CD4-positive, CD25-positive, alpha-beta regulatory T cell (primary cell): Measurements from ENCODE around the gene ANK3. TPM values are rescaled to one million over a fixed set of nuclear protein-coding genes. Genes with fewer than 3 reads are reported as not detected.
A peak's percentile ranks its signal among the peaks of the same experiment; 100 is the strongest.

Experiments used
- ATAC-seq, 2 donors: fragments of 150-1000 bp; cut with Tn5 transposase; one replicate each; pipeline ENCODE4 v1.10.0; 2021; ENCODE audit warnings: low read depth in 2 of 2, moderate number of reproducible peaks in 2 of 2, moderate library complexity in 1 of 2
- DNase-seq, 3 donors: peaks; one replicate each; pipeline versions ENCODE4 v3.0.0 to v3.0.0-alpha.2; 2012 to 2022; ENCODE audit warnings: mixed read lengths in 1 of 3
- H3K27ac ChIP-seq: one replicate; pipeline ENCODE4 v1.7.0; 2013; ENCODE audit warnings: mild to moderate bottlenecking, low read length; ENCODE audit not compliant: insufficient read depth, poor library complexity, severe bottlenecking
- H3K27me3 ChIP-seq: one replicate; pipeline ENCODE4 v1.7.0; 2013; ENCODE audit warnings: low read length; ENCODE audit not compliant: control insufficient read depth, insufficient read depth
- H3K36me3 ChIP-seq: one replicate; pipeline ENCODE4 v1.7.0; 2013; ENCODE audit warnings: mild to moderate bottlenecking, low read length, moderate library complexity; ENCODE audit not compliant: control insufficient read depth, insufficient read depth
- H3K4me1 ChIP-seq: 2 replicates; pipeline ENCODE4 v1.7.0; 2013; ENCODE audit warnings: mild to moderate bottlenecking, low read length; ENCODE audit not compliant: insufficient read depth, control insufficient read depth, poor library complexity, severe bottlenecking
- H3K4me3 ChIP-seq: one replicate; pipeline ENCODE4 v1.7.0; 2013; ENCODE audit warnings: low read depth, mild to moderate bottlenecking, low read length, moderate library complexity
- H3K9me3 ChIP-seq, 2 experiments: 1 replicate in 1 of 2; 2 replicates in 1 of 2; pipeline ENCODE4 v1.7.0; 2013; ENCODE audit warnings: low read length in 2 of 2, mild to moderate bottlenecking in 1 of 2, moderate library complexity in 1 of 2; ENCODE audit not compliant: control insufficient read depth in 2 of 2
- H3K27ac Mint-ChIP-seq, 3 donors: one replicate each; pipeline ENCODE4 v1.8.0; 2020 to 2022; ENCODE audit warnings: mild to moderate bottlenecking in 3 of 3, mixed read lengths in 3 of 3, moderate library complexity in 2 of 3
- H3K27me3 Mint-ChIP-seq: one replicate; pipeline ENCODE4 v1.8.0; 2022; ENCODE audit warnings: mild to moderate bottlenecking, mixed read lengths
- H3K36me3 Mint-ChIP-seq: one replicate; pipeline ENCODE4 v1.8.0; 2020; ENCODE audit warnings: mixed read lengths
- H3K4me1 Mint-ChIP-seq, 4 donors: one replicate each; pipeline ENCODE4 v1.8.0; 2020 to 2022; ENCODE audit warnings: mixed read lengths in 4 of 4, mild to moderate bottlenecking in 1 of 4
- H3K4me3 Mint-ChIP-seq, 4 donors: one replicate each; pipeline ENCODE4 v1.8.0; 2020 to 2022; ENCODE audit warnings: mild to moderate bottlenecking in 4 of 4, mixed read lengths in 4 of 4, moderate library complexity in 3 of 4
- H3K9me3 Mint-ChIP-seq, 7 donors: one replicate each; pipeline ENCODE4 v1.8.0; 2020 to 2022; ENCODE audit warnings: mixed read lengths in 7 of 7, mild to moderate bottlenecking in 3 of 7, moderate library complexity in 2 of 7
- polyA plus RNA-seq, 4 donors: library from polyadenylated mRNA; unstranded; fragments of 300-500 nt; fragmentation: Illumina TruSeq; gene quantifications; one replicate each; pipeline ENCODE4 v1.2.3, GENCODE V29; 2021
- total RNA-seq: library from RNA; stranded (reverse); gene quantifications from one replicate; pipeline ENCODE4 v1.2.3, GENCODE V29; 2022

ANK3 gene
- total and polyA plus RNA-seq, 5 donors from 2014 or later: 1.8 to 32.6 (median 3.1) TPM

DNA sequence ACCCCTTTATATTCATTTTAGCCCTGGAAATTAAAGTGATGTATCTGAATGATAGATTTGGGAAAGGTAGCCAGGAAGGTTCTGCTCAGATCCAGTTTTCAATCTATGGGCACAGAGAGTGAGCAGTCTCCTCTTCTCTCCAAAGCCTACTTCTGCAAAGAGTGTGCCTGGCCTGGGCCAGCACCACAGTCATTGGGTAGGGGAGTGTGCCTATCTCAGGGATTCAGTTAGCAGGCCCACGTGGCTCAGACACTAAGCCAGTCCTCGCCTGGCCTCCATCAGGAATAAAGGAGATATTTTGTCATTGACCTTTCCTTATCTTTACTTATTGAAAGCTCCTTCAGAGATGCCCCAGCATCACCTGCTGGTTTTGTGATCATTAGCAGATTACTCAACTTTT lies 267.5 kb downstream of the ANK3 start:
- Histone ChIP-seq H3K27me3 (no peaks in the 10 kb centered on the region), H3K27ac (no peak overlapping the region), H3K4me3 (no peak overlapping the region), H3K36me3 (no peaks in the 10 kb centered on the region), H3K9me3 (no peaks in the 10 kb centered on the region), H3K4me1 (no peaks in the 10 kb centered on the region)
- DNase-seq (no peak), ATAC-seq (no peak)
- Mint-ChIP-seq H3K4me1 (no peaks in the 10 kb centered on the region), H3K36me3 (no peaks in the 10 kb centered on the region), H3K27ac (no peak overlapping the region), H3K4me3 (no peak overlapping the region), H3K9me3 (no peaks in the 10 kb centered on the region), H3K27me3 (peaks cover 5% of the 10 kb centered on the region)

DNA sequence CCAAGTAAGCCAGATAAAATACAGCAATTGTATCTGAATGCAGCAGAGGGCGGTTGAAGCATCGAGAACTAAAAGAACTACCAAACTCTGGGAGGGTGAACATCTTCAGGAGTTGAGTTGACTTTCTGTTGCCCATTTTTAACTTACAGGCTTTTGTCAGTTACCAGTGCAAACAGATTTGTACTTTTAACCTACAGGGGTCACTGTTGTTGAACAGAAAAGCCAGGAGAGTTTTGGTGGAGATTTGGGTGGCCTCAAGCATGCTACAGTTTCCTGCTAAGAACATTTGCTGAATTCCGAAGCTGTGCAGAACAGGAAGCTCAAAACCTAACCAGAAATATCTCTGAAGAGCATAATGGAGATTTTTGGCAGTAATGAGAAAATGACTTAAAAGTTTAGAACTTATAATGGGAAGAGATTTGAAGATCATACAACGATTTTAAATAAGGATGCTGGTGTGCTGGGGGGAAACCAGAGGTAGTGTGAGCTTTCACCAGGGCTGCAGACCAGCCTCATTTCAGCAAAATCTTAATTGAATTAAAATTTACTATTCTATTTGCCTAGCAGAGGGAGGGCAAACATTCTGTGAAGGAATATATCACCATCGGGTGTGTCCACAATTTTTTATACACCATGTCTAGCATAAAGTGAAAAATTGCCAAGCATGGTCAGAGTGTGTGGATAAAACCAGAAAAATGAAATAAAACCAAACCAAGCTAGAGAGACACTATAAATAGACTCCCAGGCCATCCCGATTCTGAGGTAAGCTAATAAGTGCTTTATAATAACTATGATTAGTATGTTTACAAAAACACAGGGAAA lies 274.7 kb downstream of the ANK3 start:
- peak in 1 of 3 donors; percentile 50 for DNase-seq
- H3K4me1 ChIP-seq: no peaks in the 10 kb centered on the region
- no peak overlapping the region for H3K4me3 ChIP-seq
- no peaks in the 10 kb centered on the region for H3K9me3 ChIP-seq
- H3K27ac ChIP-seq: no peak overlapping the region
- Mint-ChIP-seq H3K4me3 (no peak overlapping the region), H3K4me1 (no peaks in the 10 kb centered on the region), H3K27ac (no peak overlapping the region), H3K27me3 (no peaks in the 10 kb centered on the region), H3K36me3 (no peaks in the 10 kb centered on the region), H3K9me3 (peaks cover 0 to 2% (median 0%) of the 10 kb centered on the region in 7 donors)
- no peaks in the 10 kb centered on the region for H3K36me3 ChIP-seq
- ATAC-seq: no peak
- H3K27me3 ChIP-seq: no peaks in the 10 kb centered on the region

DNA sequence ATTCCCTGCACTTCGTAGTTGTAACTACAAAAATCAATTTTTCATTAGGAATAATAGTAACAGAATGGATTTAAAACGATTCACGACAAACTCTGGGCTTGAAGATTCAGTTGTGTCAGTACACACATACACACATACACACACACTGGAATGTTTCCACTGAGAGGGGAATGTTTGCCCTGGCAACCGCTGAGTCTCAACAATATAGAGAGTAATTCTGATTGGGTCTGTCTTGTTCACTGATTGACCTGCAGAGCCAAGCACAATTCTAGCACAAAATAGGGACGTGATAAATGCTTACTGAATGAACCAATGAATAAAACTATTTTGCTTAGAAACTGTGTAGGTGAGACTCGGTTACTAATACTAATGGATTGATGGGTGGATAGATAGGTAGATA lies 278.9 kb downstream of the ANK3 start:
- no peak for ATAC-seq
- no peaks in the 10 kb centered on the region for H3K36me3 Mint-ChIP-seq
- H3K27ac Mint-ChIP-seq: no peak overlapping the region
- Histone ChIP-seq H3K4me3 (no peak overlapping the region), H3K27me3 (no peaks in the 10 kb centered on the region), H3K4me1 (no peaks in the 10 kb centered on the region), H3K36me3 (no peaks in the 10 kb centered on the region), H3K9me3 (no peaks in the 10 kb centered on the region), H3K27ac (no peak overlapping the region)
- H3K9me3 Mint-ChIP-seq: peaks cover 0 to 2% (median 0%) of the 10 kb centered on the region in 7 donors
- no peaks in the 10 kb centered on the region for H3K4me1 Mint-ChIP-seq
- H3K4me3 Mint-ChIP-seq: no peak overlapping the region
- DNase-seq: no peak
- no peaks in the 10 kb centered on the region for H3K27me3 Mint-ChIP-seq

DNA sequence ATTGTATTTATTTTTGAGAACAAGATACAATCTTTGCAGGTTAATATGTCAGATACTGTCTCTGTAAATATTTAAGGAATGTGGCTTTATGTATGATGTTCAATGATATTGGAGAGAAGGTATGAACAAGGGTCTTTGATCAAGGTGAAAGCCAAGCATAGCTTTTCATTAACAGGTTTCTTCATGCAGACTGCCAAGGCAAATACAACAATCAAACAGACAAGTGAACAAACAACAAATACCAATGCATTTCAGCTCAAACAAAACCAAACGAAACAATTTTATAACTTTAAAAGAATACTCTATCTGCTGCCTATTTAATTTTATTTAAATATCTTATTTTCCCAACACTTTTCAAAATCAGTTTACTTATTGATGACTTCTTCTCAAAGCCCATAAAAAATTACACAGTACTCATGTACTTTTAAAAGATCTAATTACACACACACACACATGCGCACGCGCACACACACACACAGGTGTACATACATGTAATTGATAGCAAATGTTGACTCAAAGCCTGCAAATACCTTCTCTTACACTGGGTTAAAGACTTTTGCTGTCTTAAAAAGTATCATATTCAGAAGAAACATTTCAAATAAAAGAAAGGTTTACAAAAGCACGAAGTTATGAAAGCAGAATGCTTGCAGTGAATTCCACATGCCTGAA lies 282.2 kb downstream of the ANK3 start:
- Histone ChIP-seq H3K27ac (no peak overlapping the region), H3K36me3 (no peaks in the 10 kb centered on the region), H3K4me3 (no peak overlapping the region), H3K27me3 (no peaks in the 10 kb centered on the region), H3K4me1 (no peaks in the 10 kb centered on the region), H3K9me3 (no peaks in the 10 kb centered on the region)
- Mint-ChIP-seq H3K27me3 (no peaks in the 10 kb centered on the region), H3K4me3 (no peak overlapping the region), H3K36me3 (no peaks in the 10 kb centered on the region), H3K27ac (no peak overlapping the region), H3K4me1 (no peaks in the 10 kb centered on the region), H3K9me3 (peaks cover 0 to 2% (median 0%) of the 10 kb centered on the region in 7 donors)
- DNase-seq (no peak), ATAC-seq (no peak)

DNA sequence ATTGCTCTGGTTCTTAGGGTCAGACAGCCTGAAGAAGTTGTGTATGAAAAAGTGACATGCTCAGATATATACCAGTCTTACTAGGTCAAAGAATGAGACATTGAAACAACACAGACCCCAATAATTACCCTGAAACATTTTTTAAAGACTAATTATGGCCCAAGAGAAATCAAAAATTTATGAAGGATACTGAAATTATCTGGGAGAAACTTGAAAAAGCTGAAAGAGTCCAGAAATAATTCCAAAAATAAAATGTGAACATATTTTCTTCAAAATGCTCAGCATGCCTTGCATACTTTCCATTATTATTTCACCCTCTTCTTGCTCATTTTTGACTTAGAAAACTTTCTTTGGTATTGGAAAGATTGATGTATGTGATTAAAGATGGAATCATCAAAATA lies 284.4 kb downstream of the ANK3 start:
- no peak overlapping the region for H3K27ac ChIP-seq
- DNase-seq (no peak), ATAC-seq (no peak)
- no peaks in the 10 kb centered on the region for H3K36me3 Mint-ChIP-seq
- no peak overlapping the region for H3K4me3 ChIP-seq
- no peaks in the 10 kb centered on the region for H3K4me1 ChIP-seq
- H3K27me3 Mint-ChIP-seq: no peaks in the 10 kb centered on the region
- no peaks in the 10 kb centered on the region for H3K9me3 ChIP-seq
- no peaks in the 10 kb centered on the region for H3K36me3 ChIP-seq
- no peak overlapping the region for H3K4me3 Mint-ChIP-seq
- no peaks in the 10 kb centered on the region for H3K9me3 Mint-ChIP-seq
- no peaks in the 10 kb centered on the region for H3K27me3 ChIP-seq
- H3K4me1 Mint-ChIP-seq: no peaks in the 10 kb centered on the region
- H3K27ac Mint-ChIP-seq: no peak overlapping the region

DNA sequence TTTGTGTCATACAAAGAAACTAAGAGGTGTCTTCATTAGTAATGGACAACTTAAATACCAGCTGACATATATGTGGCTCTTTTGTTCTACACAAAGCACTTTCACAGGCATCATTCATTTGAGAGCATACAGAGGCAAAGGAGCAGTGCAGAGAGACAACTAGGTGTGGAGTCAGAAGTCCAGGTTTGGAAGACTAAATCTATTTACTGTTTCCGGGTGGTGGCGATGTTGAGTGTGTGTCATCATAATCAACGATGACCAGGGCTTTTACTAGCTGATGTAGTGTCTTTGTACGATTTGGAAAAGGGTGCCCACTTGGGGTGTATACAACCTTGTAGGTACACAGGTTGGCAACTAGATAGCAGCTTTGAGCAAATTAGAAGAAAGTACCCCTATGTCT lies 287.9 kb downstream of the ANK3 start:
- Histone ChIP-seq H3K27ac (no peak overlapping the region), H3K4me3 (no peak overlapping the region), H3K9me3 (no peaks in the 10 kb centered on the region), H3K27me3 (no peaks in the 10 kb centered on the region), H3K4me1 (no peaks in the 10 kb centered on the region), H3K36me3 (no peaks in the 10 kb centered on the region)
- ATAC-seq (no peak), DNase-seq (no peak)
- no peaks in the 10 kb centered on the region for H3K27me3 Mint-ChIP-seq
- no peaks in the 10 kb centered on the region for H3K36me3 Mint-ChIP-seq
- H3K27ac Mint-ChIP-seq: no peak overlapping the region
- no peak overlapping the region for H3K4me3 Mint-ChIP-seq
- H3K9me3 Mint-ChIP-seq: no peaks in the 10 kb centered on the region
- no peaks in the 10 kb centered on the region for H3K4me1 Mint-ChIP-seq

DNA sequence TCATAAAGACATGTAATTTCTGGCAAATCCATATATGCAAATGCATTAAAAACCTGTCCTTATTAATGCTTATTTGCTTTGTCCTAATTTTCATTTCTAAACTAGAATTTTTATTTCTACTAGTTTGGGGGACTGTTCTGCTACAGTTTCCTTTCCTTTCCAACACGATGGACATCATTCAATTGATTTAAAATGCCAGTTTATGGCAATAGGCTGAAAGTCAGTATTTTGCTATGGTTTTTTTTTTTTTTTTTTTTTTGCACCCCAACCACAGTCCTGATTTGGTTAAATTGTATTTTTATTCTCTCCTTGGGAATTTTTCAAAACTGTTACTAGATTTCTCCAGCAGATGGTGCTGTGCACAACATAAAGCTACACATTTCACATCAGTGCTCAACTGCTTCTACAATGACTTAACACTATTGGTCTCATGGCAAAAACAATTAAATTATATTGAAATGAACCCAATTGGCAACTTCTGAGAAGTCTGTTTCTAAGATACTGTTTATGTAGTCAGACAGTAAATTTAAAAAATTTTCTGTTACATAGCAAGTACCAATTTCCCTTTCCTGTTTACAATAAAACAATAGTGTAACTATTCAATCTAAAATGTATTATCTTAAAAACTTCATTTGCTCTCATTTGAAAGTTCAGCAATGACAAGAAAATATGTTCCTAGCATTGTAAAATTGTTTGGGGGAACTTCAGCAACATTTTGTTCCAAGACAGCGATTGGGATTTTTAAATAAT lies 289.5 kb downstream of the ANK3 start:
- no peak overlapping the region for H3K4me3 ChIP-seq
- H3K36me3 ChIP-seq: no peaks in the 10 kb centered on the region
- Mint-ChIP-seq H3K9me3 (no peaks in the 10 kb centered on the region), H3K27ac (peak overlapping the region in 1 of 3 donors; percentile 46), H3K4me1 (no peaks in the 10 kb centered on the region), H3K4me3 (no peak overlapping the region), H3K36me3 (no peaks in the 10 kb centered on the region), H3K27me3 (no peaks in the 10 kb centered on the region)
- H3K4me1 ChIP-seq: no peaks in the 10 kb centered on the region
- no peaks in the 10 kb centered on the region for H3K9me3 ChIP-seq
- DNase-seq (peak in 2 of 3 donors; percentile 14 to 38), ATAC-seq (peak in 1 of 2 donors; percentile 55)
- no peaks in the 10 kb centered on the region for H3K27me3 ChIP-seq
- no peak overlapping the region for H3K27ac ChIP-seq
